Esophagus muscularis mucosa (tissue), 4 donors: ENCODE data around the gene ASB2. TPM values are rescaled to one million over a fixed set of nuclear protein-coding genes. Genes with fewer than 3 reads are reported as not detected.

Experiments
- DNase-seq: peaks from one replicate; pipeline ENCODE4 v3.0.0-alpha.2; 2017; ENCODE audit errors: extremely low spot score
- H3K27ac ChIP-seq, 4 donors: fragments of 200-600 bp; sonication (generic); replicated peaks in 1 of 4; 1 replicate in 3 of 4; 2 replicates in 1 of 4; pipeline ENCODE4 v1.5.1; 2016 to 2019; ENCODE audit warnings: mild to moderate bottlenecking in 1 of 4
- H3K27me3 ChIP-seq, 4 donors: fragments of 200-600 bp; sonication (generic); one replicate each; pipeline versions ENCODE4 v1.5.1 to v1.6.0; 2016 to 2019
- H3K36me3 ChIP-seq, 4 donors: fragments of 200-600 bp; sonication (generic); one replicate each; pipeline ENCODE4 v1.5.1; 2016 to 2019
- H3K4me1 ChIP-seq, 4 donors: fragments of 200-600 bp; sonication (generic); one replicate each; pipeline ENCODE4 v1.5.1; 2016 to 2019
- H3K4me3 ChIP-seq, 4 donors: fragments of 200-600 bp; sonication (generic); 1 replicate in 2 of 4; 2 replicates in 2 of 4; pipeline ENCODE4 v1.5.1; 2016 to 2019; ENCODE audit warnings: mild to moderate bottlenecking in 4 of 4, moderate library complexity in 1 of 4
- H3K9me3 ChIP-seq, 4 donors: fragments of 200-600 bp; sonication (generic); 1 replicate in 3 of 4; 2 replicates in 1 of 4; pipeline ENCODE4 v1.5.1; 2016 to 2019
- CTCF ChIP-seq, 3 experiments: fragments of 200-600 bp in 2 of 3; fragments of 450-650 bp in 1 of 3; sonication (generic) in 2 of 3; IDR thresholded peaks; one replicate each; pipeline ENCODE4 v1.5.1; 2017 to 2019; ENCODE audit warnings: antibody characterized with exemption in 3 of 3, mild to moderate bottlenecking in 2 of 3, moderate library complexity in 1 of 3
- EP300 ChIP-seq: sonication (generic); formaldehyde crosslinking; IDR thresholded peaks from one replicate; pipeline ENCODE4 v1.6.1; 2017; ENCODE audit warnings: antibody characterized with exemption
- POLR2A ChIP-seq: fragments of 450-650 bp; IDR thresholded peaks from one replicate; pipeline ENCODE4 v1.6.1; 2017; ENCODE audit warnings: antibody characterized with exemption, moderate library complexity, mild to moderate bottlenecking, low read depth
- POLR2AphosphoS5 ChIP-seq, 2 donors: sonication (generic); formaldehyde crosslinking; IDR thresholded peaks; one replicate each; pipeline ENCODE4 v1.6.1; 2017; ENCODE audit warnings: antibody characterized with exemption in 2 of 2
- WGBS: methylation state at CpG from one replicate; pipeline ENCODE4 v1.1.5; 2018; 5-methylcytosine and 5-hydroxymethylcytosine counted together
- intact Hi-C: fragments of 100-400 bp; cut with DNase I; formaldehyde crosslinking; loops from one replicate; pipeline ENCODE4 v1.15.1; 2023
- total RNA-seq, 4 donors: library from RNA; depleted of rRNA; stranded (reverse); fragments of >200 nt; gene quantifications; one replicate each; pipeline versions ENCODE4 v1.1.0 to v1.2.1, GENCODE V29; 2016

ASB2 gene
- total RNA-seq, 4 donors from 2014 or later = 53.5 to 164 (median 105) TPM

GRCh38 chr14:93978735-93979134 lies 2.4 kb upstream of the ASB2 start:
- DNase-seq = no peak
- peak overlapping the region; percentile 89 to 95 (median 93) for H3K27ac ChIP-seq
- intact Hi-C loops = no loop called here
- no peak overlapping the region for H3K4me3 ChIP-seq
- TF ChIP-seq CTCF (IDR thresholded peaks at IDR 0.05) = no peak
- TF ChIP-seq EP300 = no peak
- no peak for TF ChIP-seq POLR2AphosphoS5 (IDR thresholded peaks at IDR 0.05)
- TF ChIP-seq POLR2A = no peak
- H3K9me3 ChIP-seq = no peaks in the 10 kb centered on the region
- H3K27me3 ChIP-seq = no peaks in the 10 kb centered on the region
- WGBS = 80% methylated on average over 4 of the region's 4 CpGs
- peaks cover 46 to 77% (median 65%) of the 10 kb centered on the region in 4 donors for H3K4me1 ChIP-seq
- H3K36me3 ChIP-seq = no peaks in the 10 kb centered on the region

GRCh38 chr14:93977790-93978581 lies 1.6 kb upstream of the ASB2 start:
- no peaks in the 10 kb centered on the region for H3K9me3 ChIP-seq
- H3K27ac ChIP-seq = peak overlapping the region; percentile 89 to 95 (median 93)
- no peak overlapping the region for H3K4me3 ChIP-seq
- DNase-seq = no peak
- H3K4me1 ChIP-seq = peaks cover 40 to 77% (median 72%) of the 10 kb centered on the region in 4 donors
- H3K27me3 ChIP-seq = no peaks in the 10 kb centered on the region
- WGBS = 80% methylated on average over 11 of the region's 11 CpGs
- no peaks in the 10 kb centered on the region for H3K36me3 ChIP-seq
- TF ChIP-seq POLR2A (no peak), EP300 (no peak), CTCF (IDR thresholded peaks at IDR 0.05) (no peak), POLR2AphosphoS5 (IDR thresholded peaks at IDR 0.05) (no peak)
- intact Hi-C loops = no loop called here

- peak overlapping the region; percentile 44 to 66 (median 64) for H3K4me3 ChIP-seq
- H3K27ac ChIP-seq = peak overlapping the region; percentile 89 to 95 (median 93)
- no peaks in the 10 kb centered on the region for H3K27me3 ChIP-seq
- H3K9me3 ChIP-seq = no peaks in the 10 kb centered on the region
- TF ChIP-seq EP300 = no peak
- no peak for TF ChIP-seq POLR2AphosphoS5 (IDR thresholded peaks at IDR 0.05)
- TF ChIP-seq CTCF (IDR thresholded peaks at IDR 0.05) = no peak
- no peaks in the 10 kb centered on the region for H3K36me3 ChIP-seq
- DNase-seq = no peak
- peaks cover 37 to 77% (median 73%) of the 10 kb centered on the region in 4 donors for H3K4me1 ChIP-seq
- WGBS = 81% methylated on average over 5 of the region's 5 CpGs
- intact Hi-C loops = no loop called here
Observed at GRCh38 chr14:93977171-93977570, 801 bp upstream of the ASB2 start.

GRCh38 chr14:93975791-93976476 lies 436 bp downstream of the ASB2 start:
- intact Hi-C loops = no loop called here
- H3K9me3 ChIP-seq = no peaks in the 10 kb centered on the region
- peak overlapping the region; percentile 89 to 95 (median 93) for H3K27ac ChIP-seq
- H3K4me1 ChIP-seq = peaks cover 32 to 76% (median 72%) of the 10 kb centered on the region in 4 donors
- no peak for DNase-seq
- WGBS = 40% methylated on average over 9 of the region's 9 CpGs
- H3K36me3 ChIP-seq = no peaks in the 10 kb centered on the region
- peak overlapping the region; percentile 44 to 66 (median 64) for H3K4me3 ChIP-seq
- TF ChIP-seq EP300 (no peak), POLR2A (no peak), POLR2AphosphoS5 (IDR thresholded peaks at IDR 0.05) (no peak), CTCF (IDR thresholded peaks at IDR 0.05) (peak in 1 of 3 experiments; percentile 24)
- no peaks in the 10 kb centered on the region for H3K27me3 ChIP-seq
